Stimulated activated CD8-positive, alpha-beta memory T cell treated with anti-CD3 and anti-CD28 coated beads, Interleukin-15, amount 100 ng/mL, for 48 hours (primary cell): ENCODE measurements around the gene COBL.

Source experiments
- DNase-seq, 2 donors: peaks; one replicate each; pipeline ENCODE4 v3.0.0-alpha.2; 2020; ENCODE audit warnings: low read depth in 2 of 2

COBL gene

DNA sequence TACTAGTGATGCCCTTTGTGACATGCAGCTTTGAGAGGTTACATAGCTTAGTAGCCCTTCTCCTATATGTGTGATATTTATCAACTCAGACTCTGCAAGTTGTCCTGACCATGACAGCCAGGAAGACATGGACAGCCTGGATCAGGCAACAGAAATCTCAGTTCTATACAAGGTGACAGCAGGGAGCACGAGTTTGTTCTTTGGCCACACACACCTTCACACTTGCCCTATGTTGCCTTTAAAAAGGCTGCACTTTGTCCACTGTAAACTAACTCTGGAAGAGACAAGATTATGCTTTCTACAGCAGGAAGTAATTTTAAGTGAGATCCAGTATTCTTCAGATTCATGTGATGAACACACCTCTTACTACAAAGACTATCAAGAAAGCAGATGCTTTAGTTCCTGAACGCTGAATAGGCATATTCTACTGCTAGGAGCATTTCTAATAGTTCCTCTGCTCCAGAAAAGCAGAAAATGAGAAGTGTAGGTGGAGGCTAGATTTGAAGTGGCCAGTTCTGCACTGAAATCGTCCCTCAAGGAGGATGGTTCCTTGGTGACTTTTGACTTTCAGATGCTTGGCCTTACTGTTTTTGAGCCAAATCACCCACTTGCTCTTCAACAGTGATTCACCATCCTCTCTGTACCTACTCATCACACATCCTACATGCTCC, 239.2 kb downstream of the COBL start:
- no peak for DNase-seq

DNA sequence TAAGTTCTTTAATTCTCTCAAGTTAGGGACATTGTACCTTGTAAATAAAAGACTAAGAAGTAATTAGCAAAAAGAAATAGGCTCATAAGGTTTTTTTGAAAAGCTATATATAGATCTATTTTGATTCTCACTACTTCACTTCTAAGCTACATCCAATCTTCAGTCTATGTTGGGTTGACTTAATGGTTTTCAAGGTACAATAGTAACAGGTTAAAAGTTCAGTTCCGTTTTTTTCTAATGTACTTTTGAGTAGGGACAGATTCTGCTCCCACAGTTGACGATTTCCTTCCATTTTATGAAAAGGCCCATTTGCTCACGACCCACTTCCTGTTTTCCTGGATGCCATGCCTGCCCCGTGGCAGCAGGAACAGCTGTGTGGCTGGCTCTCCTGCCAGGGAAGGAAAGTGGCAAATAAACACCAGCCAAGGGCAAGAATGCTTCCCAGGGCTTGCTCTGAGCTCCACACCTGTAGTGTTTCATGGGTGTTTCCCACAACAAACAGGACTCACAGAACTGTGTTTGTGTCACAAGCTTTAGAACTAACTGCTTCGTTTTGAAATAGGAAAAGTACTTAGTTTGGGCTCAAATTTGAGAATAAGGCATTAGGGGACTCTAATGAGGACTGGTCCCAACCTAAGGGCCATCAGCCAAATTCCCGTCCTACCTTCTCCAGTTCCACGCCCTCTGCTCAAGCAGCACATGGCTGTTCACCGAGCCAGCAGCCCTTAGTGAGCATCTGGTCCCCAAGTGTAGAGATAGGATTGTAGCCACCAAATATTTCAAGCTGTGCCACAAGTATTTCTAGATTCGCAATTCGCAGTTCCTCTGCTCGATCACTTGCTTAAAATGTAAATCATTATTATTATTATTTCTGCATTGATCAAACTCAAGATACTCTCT, 240.7 kb downstream of the COBL start:
- DNase-seq: no peak

DNA sequence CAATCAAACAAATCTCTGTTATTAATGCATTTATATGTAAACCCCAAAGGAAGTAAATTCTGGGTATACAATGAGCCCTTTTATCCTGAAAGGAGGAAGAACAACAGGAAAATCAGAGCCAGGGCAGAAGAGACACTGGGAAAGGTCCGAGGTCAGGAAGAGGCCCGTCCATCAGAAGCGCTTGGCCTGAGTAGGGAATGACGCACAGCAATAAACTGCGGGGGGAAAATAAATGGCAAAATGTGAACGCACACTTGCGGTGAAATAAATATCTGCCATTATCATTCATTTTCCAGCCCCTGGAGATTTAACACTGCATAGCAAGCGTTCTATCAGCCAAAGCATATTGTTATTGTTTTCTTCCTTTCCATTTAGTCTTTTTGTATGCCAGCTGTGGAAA, 243.4 kb downstream of the COBL start:
- DNase-seq: no peak

DNA sequence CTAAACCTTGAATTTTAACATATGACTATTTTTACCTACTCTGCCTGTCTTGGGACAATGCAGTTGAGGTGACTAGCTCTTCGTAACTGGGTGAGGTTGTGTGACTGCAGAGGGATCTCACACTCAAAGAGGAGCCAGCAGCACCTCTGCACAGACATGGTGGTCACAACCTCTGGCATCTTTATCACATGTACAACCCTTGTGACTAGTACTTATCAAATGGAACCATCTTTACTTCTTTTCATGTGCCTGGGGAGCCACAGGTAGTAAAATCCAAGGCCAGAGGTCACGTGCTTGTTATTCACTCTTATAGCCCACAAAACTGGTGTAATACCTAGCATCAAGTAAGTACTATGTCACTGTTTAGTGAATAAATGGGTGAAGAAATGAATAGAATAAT, 244.3 kb downstream of the COBL start:
- no peak for DNase-seq

DNA sequence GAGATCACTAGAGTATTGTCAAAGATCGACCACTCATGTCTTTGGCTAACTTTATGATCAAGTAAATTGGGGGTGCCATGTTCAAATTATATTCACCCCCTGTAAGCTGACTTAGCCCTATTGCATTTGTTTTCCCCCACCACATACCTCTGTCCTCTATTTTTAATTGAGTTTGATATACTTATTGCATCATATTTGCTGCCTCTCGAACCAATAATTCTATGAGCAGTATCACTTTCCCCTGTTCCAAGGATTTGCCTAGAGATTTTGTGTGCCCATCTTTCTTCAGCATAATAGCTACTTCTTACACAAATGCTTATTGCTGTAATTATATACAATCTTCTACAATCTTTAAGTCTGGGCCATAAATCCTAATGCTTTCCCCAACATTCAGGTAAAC, 245.2 kb downstream of the COBL start:
- DNase-seq: no peak

DNA sequence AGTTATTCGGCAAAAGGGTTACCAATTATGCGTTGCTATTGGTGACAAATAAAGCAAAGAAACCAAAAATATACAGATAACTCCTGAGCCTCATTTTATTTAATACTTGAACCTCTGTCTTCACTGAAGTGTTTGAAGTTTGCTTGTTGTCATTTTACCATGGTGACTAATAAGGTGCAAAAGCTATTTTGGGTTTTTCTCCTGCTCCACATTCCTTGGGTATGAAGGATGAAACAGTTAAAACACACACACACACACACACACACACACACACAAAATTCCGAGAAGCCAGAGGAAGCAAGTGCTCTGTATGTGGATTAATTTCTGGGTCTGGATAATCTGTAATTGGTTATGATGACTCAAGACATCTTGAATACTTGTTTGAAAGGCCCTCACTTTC, 246.5 kb downstream of the COBL start:
- DNase-seq: no peak

DNA sequence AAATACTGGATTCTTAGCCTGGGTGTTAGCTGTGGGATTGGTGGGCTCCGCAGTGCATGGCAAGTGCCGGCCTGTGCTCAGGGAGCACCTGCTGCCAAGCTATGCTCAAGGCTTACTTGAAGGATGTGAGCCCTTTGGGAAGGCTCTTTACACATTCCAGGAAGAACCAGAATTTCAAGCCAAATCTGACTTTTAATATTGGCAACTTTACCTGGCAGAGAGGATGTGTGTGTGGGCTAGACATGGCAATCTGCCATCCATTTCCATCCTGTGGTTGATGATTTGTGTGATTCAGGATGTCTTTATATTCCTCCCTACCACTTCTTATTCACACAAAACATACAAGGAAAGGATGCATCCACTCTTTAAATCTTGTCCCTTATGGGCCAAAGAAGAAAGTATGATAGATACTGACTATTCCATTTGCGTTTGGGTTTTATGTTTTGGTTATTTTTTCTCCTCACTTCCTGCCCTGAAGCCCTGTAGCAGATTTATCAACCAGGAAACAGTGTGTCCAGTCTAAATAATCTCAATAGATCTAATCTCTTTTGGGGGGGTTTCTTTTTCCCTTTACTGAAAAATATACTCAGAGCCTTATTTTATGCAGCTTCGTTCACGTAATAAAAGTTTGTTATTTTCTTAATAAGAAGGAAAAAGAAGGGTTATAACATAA, 247.1 kb downstream of the COBL start:
- DNase-seq: no peak

DNA sequence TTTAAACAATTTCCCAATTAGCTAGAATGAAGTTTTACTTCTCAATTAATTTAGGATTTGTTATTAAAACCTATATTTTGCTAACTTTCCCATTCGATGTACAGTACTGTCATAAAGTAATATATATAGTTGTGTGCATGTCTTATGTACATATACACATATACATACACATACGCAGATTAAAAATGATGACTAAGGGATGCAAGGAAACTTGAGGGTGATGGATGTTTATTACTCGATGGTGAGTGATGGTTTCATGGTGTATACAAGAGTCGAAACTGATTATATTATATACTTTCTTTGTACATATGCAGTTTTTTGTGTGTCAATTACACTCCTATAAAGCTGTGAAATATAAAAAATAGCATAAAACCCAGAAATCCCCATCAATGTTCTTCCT, 248.2 kb downstream of the COBL start:
- DNase-seq: no peak

DNA sequence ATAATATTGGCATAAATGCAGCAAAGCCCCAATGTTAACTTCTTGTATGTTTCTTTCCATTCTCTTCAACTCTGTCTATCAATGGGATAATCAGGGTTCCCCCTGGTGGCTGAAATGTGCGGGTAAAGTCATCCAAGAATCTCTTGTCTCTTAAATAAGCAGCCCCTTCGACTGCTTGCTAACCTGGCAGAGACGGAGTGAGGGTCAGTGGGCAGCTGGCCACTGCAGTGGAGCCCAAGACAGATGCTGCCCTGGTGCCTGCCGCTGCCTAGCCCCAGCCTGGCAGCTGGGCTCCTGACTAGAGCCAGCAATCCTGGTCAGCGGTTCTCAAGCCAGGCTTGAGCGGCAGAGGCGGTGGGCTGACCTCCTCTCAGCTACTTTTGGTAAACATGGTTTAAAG, 248.9 kb downstream of the COBL start:
- DNase-seq: no peak

DNA sequence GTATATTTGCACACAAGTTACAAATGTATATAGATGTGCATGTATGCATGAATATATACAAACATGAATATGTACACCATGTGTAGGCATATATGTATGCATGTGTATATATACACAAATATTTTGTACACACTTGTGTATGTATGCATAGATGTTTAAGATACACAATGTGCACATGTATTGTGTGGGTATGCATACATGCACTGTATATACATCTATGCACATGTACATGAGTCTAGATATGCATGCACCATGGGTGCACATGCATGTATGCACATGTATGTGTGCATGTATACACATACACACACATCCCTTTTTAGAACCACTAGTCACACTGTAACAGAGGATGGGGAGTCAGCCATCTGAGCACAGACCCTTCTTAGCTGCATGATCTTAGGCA, 249.4 kb downstream of the COBL start:
- no peak for DNase-seq

DNA sequence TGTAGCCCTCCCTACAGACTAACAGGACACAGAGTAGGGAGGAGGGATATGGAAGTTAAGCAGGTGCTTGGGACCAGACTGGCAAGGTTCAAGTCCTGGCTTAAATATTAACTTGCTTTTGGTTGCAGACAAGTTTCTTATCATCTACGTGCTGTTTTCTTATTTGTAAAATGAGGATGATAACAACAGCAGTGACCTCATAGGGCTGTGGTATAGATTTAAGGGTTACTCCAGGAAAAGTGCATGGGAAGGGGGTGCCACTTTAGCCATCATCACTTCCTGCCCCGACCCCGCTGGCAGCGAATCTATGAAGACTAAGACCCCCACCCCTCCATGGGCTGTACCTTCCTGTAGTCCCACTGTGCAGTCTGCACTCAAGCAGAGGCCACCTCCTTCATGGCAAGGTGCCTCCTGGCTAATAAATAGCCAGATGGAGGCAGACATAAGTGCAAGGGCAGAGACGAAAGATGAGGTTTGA, 250.2 kb downstream of the COBL start:
- no peak for DNase-seq

DNA sequence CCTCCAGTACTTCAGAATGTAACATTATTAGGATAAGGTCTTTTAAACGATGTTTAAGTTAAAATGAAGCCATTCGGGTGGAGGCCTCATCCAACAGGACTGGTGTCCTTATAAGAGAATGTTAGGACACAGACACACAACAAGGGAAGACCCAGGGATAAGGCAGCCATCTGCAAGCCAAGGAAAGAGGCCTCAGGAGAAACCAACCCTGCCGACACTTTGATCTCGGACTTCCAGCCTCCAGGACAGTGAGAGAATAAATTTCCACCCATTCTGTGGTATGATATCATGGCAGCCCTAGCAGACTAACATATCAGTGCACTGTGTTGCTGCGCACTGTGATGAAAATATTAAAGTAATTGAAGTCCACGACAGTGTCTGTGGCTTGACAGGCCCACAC, 250.8 kb downstream of the COBL start:
- no peak for DNase-seq

DNA sequence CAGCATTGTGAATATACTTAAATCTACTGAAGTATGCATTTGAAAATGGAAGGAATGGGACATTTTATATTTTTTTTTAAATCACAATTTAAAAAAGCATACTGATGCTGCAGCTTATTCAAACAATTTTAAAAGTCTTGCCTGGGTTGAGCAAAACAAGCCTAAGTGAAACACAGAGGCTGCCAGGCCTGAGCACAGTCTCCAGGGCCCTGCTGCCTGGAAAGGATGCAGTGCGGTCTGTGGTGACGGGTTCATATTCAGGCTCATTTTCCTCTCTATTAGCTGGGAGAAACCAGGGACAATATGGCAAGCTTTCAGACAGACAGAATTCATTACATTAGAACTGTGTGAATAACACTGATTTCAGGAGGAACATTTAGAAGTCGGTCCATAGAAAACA, 251.9 kb downstream of the COBL start:
- DNase-seq: no peak

DNA sequence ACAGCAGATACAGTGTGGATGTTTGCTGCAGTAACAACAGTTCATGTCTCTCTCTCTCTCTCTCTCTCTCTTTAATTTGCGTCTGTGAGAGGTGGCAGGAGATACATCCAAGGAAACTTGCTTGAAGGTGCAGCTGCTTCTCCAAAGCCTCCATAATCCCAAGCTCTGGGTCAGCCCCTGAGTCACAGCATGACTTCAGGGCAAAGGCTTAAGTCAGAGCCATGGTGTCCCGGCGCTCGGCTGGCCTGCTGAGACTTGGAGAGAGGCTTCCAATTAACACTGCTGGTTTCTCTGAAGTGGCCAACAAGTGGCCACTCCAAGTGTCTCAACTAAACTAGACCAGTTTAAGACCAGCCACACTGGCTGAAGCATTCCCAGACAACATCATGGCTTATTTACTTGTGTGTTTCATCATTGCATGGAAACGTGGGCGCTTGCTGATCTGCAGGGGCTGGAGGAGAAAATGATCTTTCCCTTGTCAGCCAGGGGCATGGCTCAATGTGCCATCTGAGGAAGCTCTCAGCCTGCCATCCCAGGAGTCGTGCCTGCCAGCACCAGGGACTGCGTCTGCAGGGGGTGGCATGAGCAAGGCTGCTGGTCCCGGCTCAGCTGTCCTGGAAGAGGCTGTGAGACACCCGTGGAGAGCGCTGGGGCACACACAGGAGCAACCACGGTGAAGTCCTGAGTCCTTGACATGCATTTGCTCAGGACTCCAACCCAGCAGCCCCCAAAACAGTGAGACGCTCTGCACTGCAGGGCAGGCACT, 254.2 kb downstream of the COBL start:
- no peak for DNase-seq

DNA sequence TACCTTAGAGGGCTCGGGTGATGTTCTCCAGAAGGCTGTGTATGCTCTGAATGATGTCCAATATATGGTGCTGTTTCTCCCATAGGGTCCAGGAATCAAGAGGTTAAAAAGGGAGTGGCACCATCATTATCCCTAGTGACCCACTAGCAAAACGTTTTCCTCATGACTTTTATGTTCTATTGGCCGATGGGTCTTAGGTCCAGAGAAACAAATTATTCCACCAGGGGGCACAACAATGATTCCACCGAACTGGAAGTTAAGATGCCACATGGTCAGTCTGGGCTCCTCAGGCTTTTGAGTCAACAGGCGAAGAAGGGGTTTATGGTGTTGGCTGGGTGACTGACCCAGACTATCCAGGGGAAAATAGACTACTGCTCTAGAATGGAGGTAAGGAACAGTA, 256.1 kb downstream of the COBL start:
- no peak for DNase-seq

DNA sequence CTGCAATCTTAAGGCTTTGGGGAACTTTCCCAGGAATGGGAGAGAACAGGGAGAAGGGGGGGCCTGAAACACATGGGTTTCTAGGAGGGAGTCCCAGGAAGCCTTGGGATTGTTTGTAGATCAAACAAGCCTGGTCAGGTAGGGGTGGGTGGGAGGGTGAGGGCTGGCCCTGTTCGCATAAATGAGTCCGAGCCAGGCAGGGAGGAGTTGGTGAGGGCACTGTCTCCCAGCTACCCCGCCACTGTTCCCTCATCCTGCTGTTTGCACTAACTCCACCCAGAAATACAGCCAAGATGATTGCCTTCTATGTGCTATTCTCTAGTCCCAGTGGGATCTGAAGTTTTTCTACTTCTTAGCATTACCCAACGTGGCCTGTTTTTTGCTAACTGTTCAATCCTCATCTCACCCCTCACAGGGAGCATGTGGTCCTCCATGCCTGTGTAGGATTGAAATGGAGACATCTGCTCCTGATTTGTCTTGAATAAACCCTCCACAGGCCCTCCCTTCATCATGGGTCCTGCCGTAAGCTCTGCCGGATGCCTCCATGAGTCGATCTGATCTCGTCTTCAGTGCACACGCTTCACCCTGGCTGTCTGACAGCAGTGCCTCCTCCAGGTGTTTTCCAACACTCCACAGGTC, 257.0 kb downstream of the COBL start:
- no peak for DNase-seq

DNA sequence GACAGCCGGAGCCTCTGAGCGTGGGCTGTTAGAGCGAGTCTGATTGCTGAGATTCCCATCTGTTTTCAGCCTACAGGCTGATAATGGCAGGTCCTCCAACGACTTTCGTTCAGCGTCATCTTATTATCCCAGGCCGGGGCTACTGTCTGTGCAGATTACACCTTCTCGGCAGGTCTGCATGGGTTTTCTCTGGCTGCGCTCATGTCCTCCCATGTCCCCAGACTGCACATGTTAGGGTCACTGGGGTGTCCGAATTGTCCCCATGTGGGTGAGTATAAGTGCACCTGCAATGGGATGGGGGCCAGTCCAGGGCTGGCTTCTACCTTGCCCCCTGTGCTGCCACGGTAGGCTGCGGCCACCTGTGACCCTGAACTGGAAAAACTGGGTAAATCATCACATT, 257.8 kb downstream of the COBL start:
- no peak for DNase-seq

DNA sequence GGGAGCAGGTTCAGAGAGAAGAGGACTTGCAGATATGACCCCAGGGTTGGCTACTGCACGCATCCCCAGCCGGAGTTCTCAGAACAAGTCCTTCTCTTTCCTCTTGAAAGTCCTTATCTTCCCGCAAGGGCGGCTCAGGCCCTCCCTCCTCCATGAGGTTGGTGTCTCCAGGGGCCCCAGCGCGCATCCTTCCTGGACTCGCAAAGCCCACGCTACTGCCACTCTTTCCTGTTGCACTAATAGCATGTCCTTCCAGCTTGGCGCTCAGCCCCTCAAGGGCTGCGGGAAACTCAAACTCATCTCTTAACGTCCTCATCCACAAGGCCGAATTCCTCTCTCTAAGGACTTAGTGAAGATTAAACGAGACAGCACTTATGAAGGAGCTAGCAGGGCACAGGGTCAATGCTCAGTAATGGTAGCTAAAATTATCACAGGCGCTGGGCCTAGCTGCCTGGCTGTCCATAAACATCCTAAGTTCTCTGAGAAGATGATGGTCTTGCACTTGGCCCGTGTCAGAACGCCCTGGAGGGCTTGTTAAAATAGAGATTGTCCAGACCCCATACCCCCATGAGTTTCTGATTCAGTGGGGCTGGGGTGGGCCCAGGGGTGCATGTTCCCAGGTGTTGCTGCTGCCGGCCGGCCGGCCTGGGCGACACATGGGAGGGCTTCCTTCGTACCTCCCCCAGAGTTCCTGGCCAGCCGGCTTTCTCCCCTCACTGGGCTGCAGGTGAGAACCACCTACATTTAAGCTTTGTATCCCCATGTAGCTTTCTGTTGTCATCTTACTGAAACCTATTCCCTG, 261.4 kb downstream of the COBL start:
- no peak for DNase-seq

DNA sequence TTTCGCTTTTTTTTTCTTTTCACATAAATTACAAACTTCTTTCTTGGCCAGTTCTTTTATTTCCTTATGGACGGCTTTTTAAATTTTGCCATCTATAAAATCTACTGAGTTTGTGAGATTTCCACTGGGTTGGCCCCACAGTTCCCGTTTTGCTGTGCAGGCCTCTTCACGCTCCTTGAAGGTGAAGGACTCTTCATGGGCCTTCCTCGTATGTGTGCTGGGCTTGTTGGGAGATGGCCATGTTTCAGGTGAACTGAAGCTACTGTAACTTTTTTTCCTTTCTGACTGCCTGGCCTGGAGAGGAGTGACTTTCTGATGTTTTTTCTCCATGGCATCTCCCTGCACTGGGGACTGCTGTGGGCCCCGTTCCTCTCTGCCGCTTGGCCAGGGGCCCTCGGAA, 262.4 kb downstream of the COBL start:
- no peak for DNase-seq

DNA sequence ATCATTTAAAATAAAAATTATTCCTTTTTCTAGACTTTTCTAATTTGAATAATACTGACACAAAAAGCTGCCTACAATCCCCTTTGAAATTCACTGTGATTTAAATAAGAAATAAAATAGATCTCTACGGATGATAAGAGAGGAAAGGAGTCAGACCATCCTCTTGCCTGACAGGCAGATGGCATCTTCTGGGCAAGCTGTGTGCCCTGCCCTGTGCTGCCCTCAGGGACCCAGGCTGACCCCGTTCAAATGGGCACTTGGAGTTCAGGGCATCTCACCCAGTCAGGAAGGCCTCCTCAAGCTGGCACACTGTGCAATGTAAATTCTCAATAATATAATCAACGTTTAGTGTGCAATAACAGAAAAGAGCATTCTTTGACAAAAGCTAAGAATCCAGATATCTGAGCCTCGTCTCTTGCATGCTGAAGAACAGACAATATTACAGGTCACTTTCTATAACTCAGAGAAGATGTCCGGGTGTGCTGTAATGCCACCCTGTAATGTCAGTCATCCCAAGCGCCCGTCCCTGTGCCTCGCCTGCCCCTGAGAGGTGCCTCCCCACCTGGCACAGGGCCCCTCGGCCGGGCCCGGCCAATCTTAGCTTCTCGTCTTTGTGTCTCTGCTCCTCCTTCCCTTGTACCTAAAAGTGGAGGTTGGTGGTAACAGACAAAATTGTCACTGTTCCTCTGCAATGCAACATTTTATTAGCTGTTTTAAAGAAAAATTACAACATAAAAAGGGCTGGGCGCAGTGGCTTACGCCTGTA, 263.3 kb downstream of the COBL start:
- no peak for DNase-seq
